NCI-H187 (cell line): ENCODE results near the gene SAXO1.
"Not testable (repeated sequence)": the region's sequence is repeated elsewhere in the genome, so short reads cannot be mapped to it uniquely, and the experiment has no call there.

Source experiments
- DNase-seq, 2 experiments: peaks; one replicate each; lab custom pipeline; 2025; lab: John Stamatoyannopoulos, UW

Gene SAXO1

GRCh38 chr9:18970393-18970792, 62.6 kb downstream of the SAXO1 start:
- DNase-seq = no peak

DNA sequence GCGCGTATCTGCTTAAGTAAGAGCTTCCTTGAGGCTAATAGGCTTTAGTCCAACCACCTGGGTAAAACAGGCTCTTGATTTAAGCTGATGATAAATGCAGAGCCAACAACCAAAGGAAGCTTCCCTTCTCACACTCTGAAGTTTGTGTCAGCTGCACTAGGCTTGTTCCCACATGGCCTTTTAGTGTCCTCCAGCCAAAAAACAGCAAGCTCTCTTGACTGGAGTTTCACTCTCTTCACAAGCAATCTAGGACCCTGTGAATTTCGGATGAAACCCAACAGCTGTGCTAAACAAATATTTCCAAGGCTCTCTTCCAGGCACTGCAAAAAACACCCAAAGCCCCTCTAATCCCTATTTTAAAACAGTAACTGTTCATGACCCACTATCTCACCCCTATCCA, 63.9 kb downstream of the SAXO1 start:
- DNase-seq = no peak

DNA sequence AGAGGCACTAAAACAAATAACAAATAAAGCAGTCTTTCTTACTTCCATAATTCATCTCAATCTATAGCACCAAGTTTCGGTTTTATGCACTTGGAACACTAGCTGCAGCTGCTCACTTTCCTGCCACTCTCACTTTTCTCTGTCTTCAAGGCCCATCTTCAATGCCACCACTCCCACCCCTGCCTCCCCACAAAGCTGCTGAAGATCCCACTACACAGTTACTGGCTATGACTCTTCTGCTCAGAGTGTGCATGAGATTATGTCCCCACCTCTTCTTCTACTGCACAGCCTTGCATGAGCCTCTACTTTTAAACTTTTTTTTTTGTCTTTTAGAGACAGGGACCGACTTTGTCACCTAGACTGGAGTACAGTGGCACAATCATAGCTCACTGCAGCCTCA, 77.4 kb downstream of the SAXO1 start:
- no peak for DNase-seq

DNA sequence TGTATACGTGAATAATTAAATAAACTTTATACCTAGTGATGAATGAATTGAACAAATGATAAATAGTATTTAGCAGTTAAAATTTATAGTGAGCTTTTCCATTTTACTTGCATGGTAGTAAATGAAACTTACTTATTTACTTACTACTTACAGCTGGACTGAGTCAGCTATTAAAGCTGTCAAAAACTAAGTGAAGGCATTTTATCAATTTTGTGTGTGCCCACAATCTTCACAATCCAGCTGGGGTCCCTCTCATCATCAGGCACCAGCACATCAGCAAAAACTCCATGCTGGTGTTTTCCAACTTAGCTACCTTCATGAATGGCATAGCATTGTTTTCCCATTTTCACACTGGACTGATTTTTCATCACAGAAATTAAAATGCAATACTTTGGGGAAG, 81.1 kb downstream of the SAXO1 start:
- DNase-seq = no peak

- DNase-seq = peak; percentile 9 to 36
These were observed 85.1 kb downstream of the SAXO1 start for GRCh38 chr9:18947892-18948339.

DNA sequence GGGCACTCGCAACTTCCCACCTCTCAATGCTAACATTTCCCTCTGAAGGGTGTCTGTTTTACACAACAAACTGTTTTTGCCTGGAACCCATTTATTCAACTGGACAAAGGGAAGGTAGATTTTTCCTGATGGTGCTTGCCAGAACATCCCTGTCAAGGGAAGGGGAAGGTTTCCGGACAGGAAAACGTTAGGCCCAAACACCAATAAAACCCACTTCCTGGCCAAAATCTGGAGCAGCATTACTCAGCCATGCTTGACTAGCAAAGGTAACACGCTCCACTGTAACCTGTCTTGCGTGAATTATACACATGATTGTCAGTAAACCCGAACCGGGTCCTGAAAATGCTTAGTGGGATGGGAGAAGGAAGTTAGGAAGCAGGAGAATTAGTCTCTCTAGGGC, 90.2 kb downstream of the SAXO1 start:
- DNase-seq = no peak

DNA sequence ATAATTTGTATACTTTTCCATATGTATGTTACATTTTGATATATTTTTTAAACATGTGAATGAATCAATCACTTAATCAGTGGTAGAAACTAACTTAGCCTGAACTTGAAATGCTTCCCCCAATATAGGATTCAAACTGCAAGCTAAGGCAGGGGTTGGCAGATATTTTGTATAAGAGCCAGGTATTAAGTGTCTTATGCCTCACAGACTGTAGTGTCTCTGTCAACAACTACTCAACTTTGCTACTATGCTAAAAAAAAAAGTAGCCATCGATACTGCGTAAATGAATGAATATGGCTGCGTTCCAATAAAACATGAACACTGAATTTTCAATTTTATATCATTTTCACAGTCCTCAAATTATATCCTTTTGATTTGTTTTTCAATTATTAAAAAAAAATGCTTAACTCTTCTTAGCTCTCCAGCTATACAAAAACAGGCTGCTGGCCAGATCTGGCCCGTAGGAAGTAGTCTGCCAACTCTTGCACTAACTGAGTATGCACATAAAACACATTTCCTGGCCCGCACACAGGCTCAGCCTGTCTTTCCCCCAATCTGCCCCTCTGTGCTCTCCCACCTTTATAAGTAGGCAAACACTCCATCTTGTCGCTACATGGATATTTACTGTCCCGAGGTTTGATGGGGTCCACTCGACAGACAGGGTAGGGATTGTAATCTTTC, 91.8 kb downstream of the SAXO1 start:
- DNase-seq = no peak

DNA sequence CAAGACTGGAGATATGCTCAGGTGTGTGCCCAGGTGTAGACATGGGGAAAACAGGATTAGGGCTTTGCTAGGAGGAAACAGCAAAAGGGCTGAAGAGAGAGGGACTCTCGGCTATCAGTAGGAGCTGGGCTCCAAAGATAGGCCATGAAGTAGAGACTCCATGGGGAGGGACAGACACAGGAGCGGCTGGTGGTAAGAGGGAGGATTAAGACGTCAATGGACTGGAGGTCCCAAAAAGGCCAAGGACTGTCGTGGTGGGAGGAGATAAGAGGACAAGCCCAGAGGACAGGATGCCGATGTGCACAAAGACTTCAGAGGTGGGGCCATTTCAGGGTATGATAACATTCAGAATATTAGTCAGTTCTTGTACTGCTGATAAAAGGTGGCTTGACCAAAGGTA, 93.1 kb downstream of the SAXO1 start:
- DNase-seq = no peak

DNA sequence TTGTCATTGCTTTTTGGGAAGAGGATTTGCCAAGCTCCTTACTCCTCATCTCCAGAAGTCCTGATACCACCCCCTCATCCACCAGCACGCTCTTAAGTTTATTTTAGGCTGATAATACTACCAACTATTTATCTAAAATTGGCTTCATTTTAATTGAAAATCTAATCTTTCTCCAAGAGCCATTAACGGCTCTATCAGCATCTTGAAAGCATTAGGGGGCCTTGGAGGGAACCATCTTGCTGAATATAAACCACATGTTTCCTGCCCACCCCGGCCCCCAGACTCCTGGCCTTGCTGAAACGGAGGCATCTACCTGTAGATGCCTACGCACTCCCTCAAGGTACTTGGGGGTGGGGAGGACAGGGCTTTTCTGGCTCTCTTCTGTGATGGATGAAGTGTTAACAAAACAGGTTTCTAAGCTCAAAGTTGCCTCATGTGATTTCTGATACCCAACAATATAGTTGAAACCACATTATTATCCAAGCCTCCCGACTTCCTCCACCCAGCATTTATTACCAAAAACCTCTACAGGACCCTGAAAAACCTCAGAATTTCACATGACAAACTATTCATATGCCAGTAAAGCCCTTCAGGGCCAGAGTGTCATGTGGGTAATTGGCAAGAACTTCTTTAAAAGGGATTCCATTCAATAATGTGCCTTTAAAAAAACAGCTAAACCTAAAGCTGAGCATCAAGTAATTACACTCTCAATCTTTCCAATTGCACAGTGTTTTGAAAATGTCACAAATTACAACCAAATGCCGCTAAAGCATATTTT, 96.7 kb downstream of the SAXO1 start:
- no peak for DNase-seq

DNA sequence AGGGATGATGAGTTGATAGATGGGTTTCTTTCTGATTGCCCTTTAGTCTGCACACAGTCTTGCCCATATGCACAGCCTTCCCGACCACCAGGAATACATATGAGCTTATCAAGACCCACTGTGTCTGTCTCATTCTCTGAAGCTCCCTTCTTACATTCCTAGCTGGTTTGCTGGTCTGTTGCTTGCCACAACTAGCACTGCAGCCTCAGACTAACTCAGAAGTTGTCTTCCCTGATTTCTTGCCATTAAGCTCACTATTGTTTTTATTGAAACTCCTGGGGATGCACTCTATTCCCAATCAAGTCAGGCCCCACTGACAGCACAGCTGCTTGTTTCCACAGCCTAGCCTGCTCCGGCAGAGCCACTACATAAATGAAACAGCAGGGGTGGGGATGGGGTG, 97.5 kb downstream of the SAXO1 start:
- no peak for DNase-seq

- DNase-seq = not testable (repeated sequence)
These were observed 102.4 kb downstream of the SAXO1 start for GRCh38 chr9:18930611-18931010.

DNA sequence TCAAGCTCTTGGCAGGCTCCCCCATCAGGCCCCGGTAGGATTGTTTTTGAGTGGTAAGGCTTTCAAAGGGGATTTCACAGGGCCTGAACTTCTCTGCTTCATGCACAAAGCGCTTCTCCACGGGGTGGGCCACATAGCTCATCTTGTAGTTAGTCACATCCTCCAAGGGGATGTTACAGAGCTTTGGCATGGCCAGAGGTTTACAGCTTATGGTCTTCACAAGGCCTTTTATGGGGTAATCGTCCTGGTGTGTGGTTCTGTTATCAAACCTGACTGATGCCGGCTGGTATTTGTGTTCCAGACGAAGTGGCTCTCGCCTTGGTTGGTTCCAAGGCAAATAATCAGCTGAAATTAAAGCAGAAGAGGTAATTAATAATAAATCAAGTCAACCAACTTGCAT, 104.3 kb downstream of the SAXO1 start:
- no peak for DNase-seq

DNA sequence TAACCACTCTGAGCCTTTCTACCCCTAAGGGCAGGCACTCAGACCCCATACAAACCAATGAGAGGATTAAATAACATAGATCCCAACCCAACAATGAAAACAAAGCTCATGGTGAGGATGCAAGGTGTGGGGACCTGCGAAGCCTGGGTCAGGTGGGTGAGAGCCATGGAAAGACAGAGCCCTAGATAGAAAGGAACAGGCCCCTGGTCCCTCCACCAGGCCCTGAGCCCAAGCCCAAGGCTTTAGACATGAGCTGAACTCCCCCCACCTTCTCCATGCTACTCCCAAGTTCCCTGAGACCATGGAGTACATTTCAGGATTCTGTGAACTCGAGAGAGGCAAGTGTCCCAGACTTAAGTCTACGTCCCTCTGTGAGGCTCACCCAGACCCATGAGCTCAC, 106.5 kb downstream of the SAXO1 start:
- DNase-seq = no peak

DNA sequence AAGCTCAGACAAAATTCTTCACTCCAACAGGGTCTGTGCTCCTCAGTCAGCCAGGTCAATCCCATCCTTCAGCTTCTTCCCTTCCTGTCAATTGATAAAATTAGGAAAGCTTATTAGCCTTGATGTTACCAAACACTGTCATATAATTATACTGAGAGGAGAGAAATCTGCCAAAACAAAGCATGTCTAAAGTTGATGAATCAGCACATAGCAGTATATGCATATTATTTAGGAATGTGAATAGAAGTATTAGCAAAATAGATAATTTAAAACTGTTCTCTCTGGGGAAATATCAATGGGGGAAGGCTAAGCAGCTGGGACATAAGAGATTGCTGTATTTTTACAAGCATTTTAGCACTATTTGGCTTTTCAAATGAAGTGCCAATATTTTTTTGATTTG, 107.1 kb downstream of the SAXO1 start:
- DNase-seq = no peak

GRCh38 chr9:18923671-18924430, 109.2 kb downstream of the SAXO1 start:
- no peak for DNase-seq

GRCh38 chr9:18923167-18923566, 109.8 kb downstream of the SAXO1 start:
- DNase-seq = no peak

- DNase-seq = no peak
These were observed 110.7 kb downstream of the SAXO1 start for GRCh38 chr9:18922161-18922885.

DNA sequence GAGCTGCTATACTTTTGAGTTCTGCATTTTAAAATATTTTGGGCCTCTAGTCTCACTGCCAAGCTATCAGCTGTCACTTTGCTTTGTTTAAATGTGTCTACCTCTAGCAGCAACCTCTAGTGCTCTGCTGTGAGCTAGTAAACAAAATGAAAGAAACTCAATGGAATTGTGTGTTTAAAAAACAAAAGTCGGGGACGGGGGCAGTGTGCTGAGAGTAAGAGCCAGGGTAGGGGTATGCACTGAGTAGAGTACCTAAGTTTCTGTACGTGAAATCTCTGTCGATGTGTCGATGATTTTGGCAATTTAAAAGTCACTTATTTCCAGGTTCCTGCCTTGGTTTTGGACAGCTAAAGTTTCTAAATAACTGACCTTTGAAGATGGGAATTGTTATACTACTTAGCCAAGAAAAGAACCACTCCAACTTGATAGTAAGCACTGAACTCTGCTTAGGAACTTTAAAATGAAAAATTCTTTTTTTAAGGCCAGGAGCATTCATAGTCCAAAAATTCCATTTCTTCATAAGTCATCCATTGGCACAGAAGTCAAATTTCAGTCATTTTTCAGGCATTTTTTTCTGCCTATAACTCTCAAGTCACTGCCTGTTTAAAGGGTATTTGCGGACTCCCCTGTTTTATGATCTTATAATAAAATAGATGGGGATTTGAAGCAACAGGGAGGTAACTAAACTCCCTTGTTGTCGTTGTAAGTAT, 111.5 kb downstream of the SAXO1 start:
- no peak for DNase-seq

DNA sequence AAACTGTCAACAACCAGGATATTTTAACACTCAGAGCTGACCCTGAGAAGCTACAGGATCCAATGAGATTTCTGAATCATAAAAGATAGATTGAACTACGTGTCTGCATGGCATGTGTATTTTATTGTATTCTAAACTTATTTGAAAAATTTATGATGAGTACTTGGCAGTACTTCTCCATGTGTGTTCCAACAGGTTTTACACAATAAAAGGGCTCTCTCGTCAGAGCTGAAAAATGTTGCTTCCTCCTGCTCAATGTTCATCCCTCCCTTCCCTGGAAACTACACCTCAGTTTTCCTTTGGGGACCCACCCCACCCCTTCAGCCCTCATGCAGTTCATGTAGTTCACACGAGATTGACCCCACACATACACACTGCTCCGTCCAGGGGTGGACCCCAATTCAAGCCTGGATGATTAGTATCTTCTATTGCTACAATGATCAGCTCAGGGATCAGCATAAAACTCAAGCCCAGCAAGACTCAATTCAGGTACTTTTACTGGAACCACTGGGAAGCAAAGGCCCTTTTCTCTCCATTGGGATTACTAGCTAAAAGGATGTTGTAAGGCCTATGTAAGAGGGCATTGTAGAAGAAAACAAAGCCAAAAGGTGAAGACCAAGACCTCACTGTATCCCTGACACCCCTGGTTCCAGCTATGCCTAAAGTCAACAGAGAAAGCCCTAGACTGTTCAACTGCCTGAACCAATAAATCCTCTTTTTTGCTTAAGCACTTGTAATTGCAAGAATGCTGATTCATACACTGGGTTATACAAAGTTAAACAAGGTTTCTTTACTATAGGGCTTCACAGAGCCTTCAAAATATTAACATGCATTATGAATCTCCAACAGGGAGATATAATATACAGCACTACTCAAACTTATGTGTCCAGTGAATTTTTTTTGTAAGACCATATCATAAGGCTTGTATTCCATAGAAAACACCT, 112.6 kb downstream of the SAXO1 start:
- DNase-seq = no peak

DNA sequence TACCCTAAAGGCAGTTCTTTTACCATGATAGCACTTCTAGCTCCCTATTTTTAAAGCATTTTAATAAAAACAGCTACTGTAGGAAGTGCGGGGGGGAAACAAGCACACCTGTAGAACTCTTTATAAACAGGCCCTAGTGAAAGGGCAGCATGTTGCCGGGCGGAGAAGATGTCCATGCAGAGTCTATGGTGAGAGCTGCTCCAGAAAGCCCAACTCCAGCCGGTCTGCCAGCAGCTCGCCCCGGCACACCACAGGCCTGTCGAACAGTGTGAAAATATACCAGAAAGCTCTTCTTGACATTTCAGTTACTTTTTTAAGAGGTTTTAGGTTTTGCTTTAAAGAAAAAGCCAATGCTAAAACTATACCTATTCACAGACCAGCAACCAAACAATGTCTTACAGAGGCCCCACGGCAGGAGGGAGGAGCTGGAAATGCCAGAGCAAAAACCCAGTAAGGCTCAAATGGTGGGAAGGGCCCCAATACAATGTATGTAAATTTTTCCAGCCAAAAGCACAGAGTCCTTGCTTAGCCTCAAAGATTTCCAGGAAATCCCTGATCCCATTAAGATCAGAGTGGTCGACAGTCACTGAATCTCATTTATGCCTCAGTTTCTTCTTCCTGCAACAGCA, 121.2 kb downstream of the SAXO1 start:
- DNase-seq = no peak
